Loucy (cell line): ENCODE data around the gene CD151.
A peak's percentile ranks its signal among the peaks of the same experiment; 100 is the strongest.

ENCODE experiments used
- H2AFZ ChIP-seq: fragments of 200-600 bp; sonication (generic); 2 replicates; pipeline ENCODE4 v1.6.0; 2016; ENCODE audit warnings: antibody characterized with exemption, mild to moderate bottlenecking, low read length, moderate library complexity
- H3F3A ChIP-seq: fragments of 200-600 bp; 2 replicates; pipeline ENCODE4 v1.6.0; 2016; ENCODE audit warnings: antibody characterized with exemption, low read depth, mild to moderate bottlenecking
- H3K27me3 ChIP-seq: fragments of 200-600 bp; sonication (generic); 2 replicates; pipeline ENCODE4 v1.6.1; 2014; ENCODE audit warnings: low read length, mild to moderate bottlenecking; ENCODE audit not compliant: insufficient read depth, poor library complexity, severe bottlenecking
- H3K36me3 ChIP-seq: fragments of 200-600 bp; sonication (generic); 2 replicates; pipeline ENCODE4 v1.6.1; 2016; ENCODE audit warnings: low read length; ENCODE audit not compliant: insufficient read depth
- H3K4me1 ChIP-seq: fragments of 200-600 bp; sonication (generic); 2 replicates; pipeline ENCODE4 v1.5.1; 2014; ENCODE audit warnings: low read length, mild to moderate bottlenecking; ENCODE audit not compliant: insufficient read depth, poor library complexity, severe bottlenecking
- H3K4me2 ChIP-seq: fragments of 200-600 bp; sonication (generic); 2 replicates; pipeline ENCODE4 v1.6.0; 2014; ENCODE audit warnings: antibody characterized with exemption, low read length, low read depth, mild to moderate bottlenecking; ENCODE audit not compliant: poor library complexity, severe bottlenecking
- H3K4me3 ChIP-seq: fragments of 200-600 bp; sonication (generic); 2 replicates; pipeline ENCODE4 v1.5.1; 2014; ENCODE audit warnings: low read length, mild to moderate bottlenecking, mixed read lengths; ENCODE audit not compliant: poor library complexity, severe bottlenecking
- H3K79me2 ChIP-seq: fragments of 200-600 bp; sonication (generic); 2 replicates; pipeline ENCODE4 v1.6.1; 2014; ENCODE audit warnings: low read length; ENCODE audit not compliant: insufficient read depth
- H3K9ac ChIP-seq: fragments of 200-600 bp; sonication (generic); 2 replicates; pipeline ENCODE4 v1.6.0; 2014; ENCODE audit warnings: mild to moderate bottlenecking, low read depth, low read length, moderate library complexity; ENCODE audit not compliant: poor library complexity, severe bottlenecking
- H3K9me2 ChIP-seq: fragments of 200-600 bp; sonication (generic); replicated peaks from 2 replicates; pipeline ENCODE4 v1.6.1; 2016; ENCODE audit warnings: low read depth, low read length, mixed read lengths
- H3K9me3 ChIP-seq: fragments of 200-600 bp; sonication (generic); 2 replicates; pipeline ENCODE4 v1.6.1; 2014; ENCODE audit warnings: mild to moderate bottlenecking, antibody characterized with exemption, low read length, low read depth; ENCODE audit not compliant: insufficient read depth
- H4K20me1 ChIP-seq: fragments of 200-600 bp; sonication (generic); 2 replicates; pipeline ENCODE4 v1.6.0; 2014; ENCODE audit warnings: antibody characterized with exemption, low read length, mild to moderate bottlenecking; ENCODE audit not compliant: insufficient read depth, poor library complexity, severe bottlenecking
- EZH2phosphoT487 ChIP-seq: fragments of 200-600 bp; IDR thresholded peaks from 2 replicates; pipeline ENCODE4 v1.6.1; 2018; ENCODE audit warnings: antibody characterized with exemption, mild to moderate bottlenecking, moderate library complexity, borderline replicate concordance
- TF ChIP-seq, protein P1 (sequence below): fragments of 200-600 bp; sonication (generic); conservative IDR thresholded peaks from 2 replicates; pipeline ENCODE4 v1.5.1; 2014; ENCODE audit warnings: mild to moderate bottlenecking, antibody characterized with exemption, low read length

CD151 gene

GRCh38 chr11:826836-827145 lies 6.0 kb upstream of the CD151 start:
- Histone ChIP-seq H3K9ac (peak overlapping the region; percentile 88), H2AFZ (peak overlapping the region; percentile 85), H4K20me1 (peaks cover 5% of the 10 kb centered on the region), H3K27me3 (no peaks in the 10 kb centered on the region), H3K9me2 (no peaks in the 10 kb centered on the region), H3K4me3 (peak overlapping the region; percentile 81), H3K9me3 (no peaks in the 10 kb centered on the region), H3K79me2 (peaks cover 12% of the 10 kb centered on the region; the same call in 1 of the 2 replicates), H3K36me3 (no peaks in the 10 kb centered on the region), H3K4me1 (peaks cover 25% of the 10 kb centered on the region), H3F3A (no peaks in the 10 kb centered on the region), H3K4me2 (peak overlapping the region; percentile 92)
- TF ChIP-seq, protein P1, sequence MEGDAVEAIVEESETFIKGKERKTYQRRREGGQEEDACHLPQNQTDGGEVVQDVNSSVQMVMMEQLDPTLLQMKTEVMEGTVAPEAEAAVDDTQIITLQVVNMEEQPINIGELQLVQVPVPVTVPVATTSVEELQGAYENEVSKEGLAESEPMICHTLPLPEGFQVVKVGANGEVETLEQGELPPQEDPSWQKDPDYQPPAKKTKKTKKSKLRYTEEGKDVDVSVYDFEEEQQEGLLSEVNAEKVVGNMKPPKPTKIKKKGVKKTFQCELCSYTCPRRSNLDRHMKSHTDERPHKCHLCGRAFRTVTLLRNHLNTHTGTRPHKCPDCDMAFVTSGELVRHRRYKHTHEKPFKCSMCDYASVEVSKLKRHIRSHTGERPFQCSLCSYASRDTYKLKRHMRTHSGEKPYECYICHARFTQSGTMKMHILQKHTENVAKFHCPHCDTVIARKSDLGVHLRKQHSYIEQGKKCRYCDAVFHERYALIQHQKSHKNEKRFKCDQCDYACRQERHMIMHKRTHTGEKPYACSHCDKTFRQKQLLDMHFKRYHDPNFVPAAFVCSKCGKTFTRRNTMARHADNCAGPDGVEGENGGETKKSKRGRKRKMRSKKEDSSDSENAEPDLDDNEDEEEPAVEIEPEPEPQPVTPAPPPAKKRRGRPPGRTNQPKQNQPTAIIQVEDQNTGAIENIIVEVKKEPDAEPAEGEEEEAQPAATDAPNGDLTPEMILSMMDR = no peak
- TF ChIP-seq EZH2phosphoT487 = no peak

DNA sequence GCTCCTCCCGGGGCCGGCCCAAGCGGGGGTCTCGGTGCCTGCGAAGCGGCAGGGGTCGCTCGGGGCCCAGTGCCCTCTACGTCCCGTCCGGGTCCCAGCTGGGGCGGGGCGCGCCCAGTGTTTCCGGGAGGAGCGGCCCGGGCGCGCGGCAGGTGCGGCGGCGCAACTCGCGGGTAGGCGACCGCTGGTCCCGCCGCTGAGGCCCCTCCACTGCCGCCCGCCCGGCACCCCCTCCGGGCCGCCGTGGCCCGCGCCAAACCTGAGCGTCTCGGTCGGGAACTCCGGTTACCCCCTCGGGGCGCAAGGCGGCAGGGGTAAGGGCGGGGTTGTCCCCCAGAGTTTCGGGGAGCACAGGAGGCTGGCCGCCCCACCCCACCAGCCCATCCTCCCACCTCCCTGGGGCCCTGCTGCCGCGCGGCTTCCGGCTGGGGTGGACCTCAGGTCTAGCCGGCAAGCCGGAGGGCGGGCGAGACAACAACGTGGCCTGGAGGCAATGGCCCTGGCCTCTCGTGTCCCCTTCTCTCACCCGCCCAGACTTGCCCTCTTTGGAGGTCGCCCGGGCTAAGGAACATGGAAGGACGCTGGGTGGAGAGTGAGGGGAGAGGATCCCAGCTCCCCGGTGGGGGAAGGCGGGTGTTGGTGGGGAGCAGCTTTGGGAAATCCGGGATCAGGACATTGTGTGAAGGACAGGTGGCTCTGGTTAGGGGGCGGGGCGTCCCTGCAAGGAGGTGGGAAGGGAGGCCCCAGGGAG lies 5.4 kb upstream of the CD151 start:
- Histone ChIP-seq H3K79me2 (peaks cover 7% of the 10 kb centered on the region; the same call in 1 of the 2 replicates), H3K27me3 (no peaks in the 10 kb centered on the region), H3K9me3 (no peaks in the 10 kb centered on the region), H4K20me1 (peaks cover 1% of the 10 kb centered on the region), H3K4me1 (peaks cover 25% of the 10 kb centered on the region), H3K4me2 (peak overlapping the region; percentile 92), H3K36me3 (no peaks in the 10 kb centered on the region), H3F3A (no peaks in the 10 kb centered on the region), H2AFZ (peak overlapping the region; percentile 85), H3K9ac (peak overlapping the region; percentile 88), H3K9me2 (no peaks in the 10 kb centered on the region), H3K4me3 (peak overlapping the region; percentile 81)
- no peak for TF ChIP-seq EZH2phosphoT487
- TF ChIP-seq, protein P1 = no peak

- peak within 1 kb of the TSS; percentile 81 for H3K4me3 ChIP-seq
- no peaks in the 10 kb centered on the region for H3K9me3 ChIP-seq
- no peaks in the 10 kb centered on the region for H3K9me2 ChIP-seq
- H3K27me3 ChIP-seq = no peaks in the 10 kb centered on the region
- peaks cover 25% of the 10 kb centered on the region for H3K4me1 ChIP-seq
- H3K4me2 ChIP-seq = peak within 1 kb of the TSS; percentile 92
- no peaks in the 10 kb centered on the region for H4K20me1 ChIP-seq
- TF ChIP-seq, protein P1 = no peak
- TF ChIP-seq EZH2phosphoT487 = no peak
- H2AFZ ChIP-seq = peak within 1 kb of the TSS; percentile 85
- H3K36me3 ChIP-seq = no peaks in the 10 kb centered on the region
- no peaks in the 10 kb centered on the region for H3F3A ChIP-seq
- peak within 1 kb of the TSS; percentile 88 for H3K9ac ChIP-seq
- peaks cover 5% of the 10 kb centered on the region; the same call in 1 of the 2 replicates for H3K79me2 ChIP-seq
Measured at GRCh38 chr11:827897-828192, 4.9 kb upstream of the CD151 start, which contains the start of gene CRACR2B. CRACR2B (plus strand) TSS chr11:827919; CDS start chr11:828608, 689 bp downstream.
